ENCODE results near the gene NCKAP1.

DNA sequence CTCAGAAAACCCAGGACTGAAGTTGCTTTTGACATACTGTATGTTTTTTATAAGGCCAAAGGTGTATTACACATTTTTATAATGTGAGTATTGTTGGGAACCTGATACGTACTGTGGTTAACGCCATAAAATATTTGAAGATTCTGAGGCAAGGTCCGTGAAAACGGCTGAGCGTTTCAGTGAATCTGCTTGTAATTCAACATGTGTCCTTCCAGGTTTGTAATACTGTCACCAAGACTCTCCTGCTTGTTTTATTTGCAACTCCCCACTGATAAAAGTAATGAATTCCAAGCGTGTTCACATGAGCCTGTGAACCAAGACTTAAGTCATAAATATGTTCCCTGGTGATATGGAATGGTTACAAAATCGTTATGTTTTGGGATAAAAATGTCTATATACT is 148.0 kb downstream of the NCKAP1 start:
- TF ChIP-seq POLR2A (IDR thresholded peaks at IDR 0.05; ENCODE audit: low read depth, low read length) = no peak
- no peak for TF ChIP-seq TAF1 (IDR thresholded peaks at IDR 0.05; ENCODE audit: borderline replicate concordance, low read depth, low read length)
